T-helper 2 cell treated with Interferon-gamma antibody and Interleukin-4, amounts not matched to agents 5 μg/mL and 100 μg/mL, for 36 hours (primary cell): ENCODE measurements around the gene CFAP157.
"Not testable (repeated sequence)": the region's sequence is repeated elsewhere in the genome, so short reads cannot be mapped to it uniquely, and the experiment has no call there.

ENCODE experiments used
- DNase-seq: peaks from one replicate; pipeline ENCODE4 v3.0.0; 2021; ENCODE audit warnings: low spot score
- H3K27ac Mint-ChIP-seq: one replicate; pipeline ENCODE4 v1.8.0; 2021; ENCODE audit warnings: mild to moderate bottlenecking, mixed read lengths
- H3K27me3 Mint-ChIP-seq: one replicate; pipeline ENCODE4 v1.8.0; 2021; ENCODE audit warnings: low read depth, mixed read lengths
- H3K36me3 Mint-ChIP-seq: one replicate; pipeline ENCODE4 v1.8.0; 2021; ENCODE audit warnings: low read depth, mixed read lengths
- H3K4me1 Mint-ChIP-seq: one replicate; pipeline ENCODE4 v1.8.0; 2021; ENCODE audit warnings: low read depth, mixed read lengths
- H3K4me3 Mint-ChIP-seq: one replicate; pipeline ENCODE4 v1.8.0; 2022; ENCODE audit warnings: mild to moderate bottlenecking, moderate library complexity, mixed read lengths
- H3K9me3 Mint-ChIP-seq: one replicate; pipeline ENCODE4 v1.8.0; 2021; ENCODE audit warnings: mixed read lengths

CFAP157 gene

DNA sequence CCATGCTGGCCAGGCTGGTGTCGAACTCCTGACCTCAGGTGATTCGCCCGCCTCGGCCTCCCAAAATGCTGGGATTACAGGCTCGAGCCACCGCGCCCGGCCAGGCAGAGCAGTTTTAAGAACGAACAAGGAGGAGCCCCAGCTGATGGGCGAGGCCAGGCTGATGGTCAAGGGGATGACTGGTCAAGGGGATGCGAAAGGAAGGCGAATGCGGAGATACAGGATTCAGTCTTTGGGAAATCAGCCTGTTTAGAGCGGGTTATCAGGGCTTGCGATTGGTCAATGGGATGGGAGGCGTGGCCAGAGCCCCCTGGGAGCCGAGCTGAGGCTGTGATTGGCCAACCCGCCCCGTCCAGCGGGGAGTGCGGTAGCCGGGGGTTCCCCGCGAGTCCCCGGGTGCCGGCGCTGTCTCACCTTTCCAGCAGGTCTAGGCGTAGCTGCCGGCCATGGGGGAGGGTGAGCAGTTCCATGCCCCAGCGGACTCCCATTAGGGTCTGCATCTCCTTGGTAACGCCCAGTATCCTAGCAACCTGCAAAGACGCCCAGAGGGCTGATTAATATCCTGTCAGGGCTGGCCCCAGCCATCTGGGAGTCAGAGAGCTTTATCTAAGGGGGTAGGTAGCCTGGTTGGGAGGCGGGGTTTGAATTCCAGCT, 35.8 kb downstream of the CFAP157 start:
- Mint-ChIP-seq H3K36me3 (peaks cover 45% of the 10 kb centered on the region), H3K4me3 (no peak overlapping the region), H3K9me3 (no peaks in the 10 kb centered on the region), H3K4me1 (no peaks in the 10 kb centered on the region), H3K27ac (no peak overlapping the region), H3K27me3 (no peaks in the 10 kb centered on the region)
- DNase-seq, result no peak

DNA sequence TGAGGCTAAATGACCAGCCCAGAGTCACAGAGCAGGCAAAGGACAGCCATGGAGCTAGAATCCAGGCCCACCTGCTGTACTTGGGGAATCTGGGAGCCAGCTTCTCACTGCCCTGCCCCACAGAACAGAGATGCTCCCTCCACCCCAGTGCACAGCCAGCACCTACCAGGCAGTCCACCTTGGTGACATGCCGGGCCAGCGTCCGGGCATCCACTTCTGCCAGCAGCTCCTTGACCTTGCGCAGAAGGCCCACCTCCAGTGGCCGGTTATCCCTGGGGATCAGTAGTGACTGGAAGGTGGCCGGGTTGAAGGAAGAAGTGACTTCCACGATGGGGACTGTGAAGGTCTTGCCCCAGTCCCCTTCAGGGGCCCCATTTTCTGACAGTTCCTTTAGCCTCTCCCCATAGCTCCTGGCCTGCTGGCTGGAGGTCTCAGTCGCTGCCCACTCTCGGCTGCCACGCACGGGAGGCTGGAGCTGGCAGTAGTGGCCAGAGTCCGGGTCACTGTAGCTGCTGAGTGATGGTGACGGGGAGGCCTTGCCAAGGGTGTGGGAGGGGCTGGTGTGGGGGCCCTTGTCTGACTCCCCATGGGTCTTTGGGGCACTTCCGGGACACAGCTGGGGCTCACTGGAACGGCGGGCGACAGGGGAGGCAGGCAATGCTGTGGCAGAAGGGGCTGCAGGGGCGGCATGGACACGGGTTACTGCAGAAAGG, 37.8 kb downstream of the CFAP157 start:
- Mint-ChIP-seq H3K4me1 (no peaks in the 10 kb centered on the region), H3K27ac (no peak overlapping the region), H3K4me3 (no peak overlapping the region), H3K27me3 (no peaks in the 10 kb centered on the region), H3K9me3 (no peaks in the 10 kb centered on the region), H3K36me3 (peaks cover 47% of the 10 kb centered on the region)
- no peak for DNase-seq

DNA sequence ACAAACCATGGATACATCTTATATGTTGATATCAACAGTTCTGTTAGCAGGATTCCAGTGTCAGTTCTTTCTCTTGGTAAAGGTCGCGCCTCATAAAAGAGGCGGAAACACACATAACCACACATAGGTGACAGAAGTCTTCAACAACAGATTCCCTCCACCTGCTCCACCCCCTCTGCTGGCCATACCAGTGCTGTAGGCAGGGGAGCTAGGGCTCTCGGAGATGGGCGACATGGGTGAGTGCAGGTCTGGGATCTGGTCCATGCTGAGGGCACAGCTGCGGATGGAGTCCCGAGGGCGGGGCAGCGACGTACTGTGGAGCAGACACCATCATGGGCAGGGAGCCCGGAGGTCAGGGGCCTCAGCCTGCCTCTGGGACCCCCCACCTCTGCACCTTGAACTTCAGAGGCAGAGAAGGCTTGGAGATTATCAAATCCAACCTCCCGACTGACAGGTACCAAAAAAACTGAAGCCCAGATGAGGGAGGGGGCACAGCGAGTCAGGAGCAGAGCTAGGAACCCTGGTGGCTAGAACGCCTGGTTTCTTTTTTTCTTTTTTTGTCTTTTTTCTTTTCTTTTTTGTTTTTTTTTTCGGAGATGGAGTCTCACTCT, 40.3 kb downstream of the CFAP157 start:
- H3K36me3 Mint-ChIP-seq, result peaks cover 46% of the 10 kb centered on the region

DNA sequence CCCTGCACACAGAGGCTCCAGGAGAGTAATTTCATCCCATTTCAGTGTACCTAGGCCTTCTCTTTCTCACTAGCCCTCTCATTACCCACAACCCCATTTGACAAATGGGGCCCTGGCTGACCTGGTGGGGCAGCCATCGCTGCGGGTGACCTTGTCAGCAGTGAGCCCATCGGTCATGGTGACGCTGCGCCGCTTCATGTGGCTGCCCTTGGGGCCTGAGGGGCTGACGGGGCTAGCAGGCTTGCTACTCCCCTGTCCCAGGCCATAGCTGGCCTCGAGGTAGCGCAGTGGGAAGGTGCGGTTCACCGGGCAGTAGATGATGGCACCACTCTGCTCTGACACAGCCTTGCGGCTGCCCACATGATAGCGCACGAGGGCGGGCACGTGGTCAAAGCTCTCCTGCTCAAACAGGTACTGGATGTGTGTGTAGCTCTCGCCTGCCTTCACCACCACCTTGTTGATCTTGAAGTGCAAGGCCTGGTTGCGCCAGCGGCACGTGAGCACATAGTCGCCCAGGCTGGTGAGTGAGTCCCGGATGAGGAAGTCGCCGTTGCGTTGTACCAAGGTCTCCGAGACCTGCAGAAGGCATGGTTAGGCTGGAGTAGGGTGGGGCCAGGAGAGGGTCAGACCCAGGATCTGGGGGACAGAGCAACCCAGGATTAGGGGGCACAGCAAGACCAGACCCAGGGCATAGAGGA, 42.5 kb downstream of the CFAP157 start:
- Mint-ChIP-seq H3K27me3 (no peaks in the 10 kb centered on the region), H3K27ac (no peak overlapping the region), H3K36me3 (peaks cover 44% of the 10 kb centered on the region), H3K9me3 (no peaks in the 10 kb centered on the region), H3K4me1 (no peaks in the 10 kb centered on the region), H3K4me3 (no peak overlapping the region)
- no peak for DNase-seq

More for the DNA sequence above, 40.3 kb downstream of the CFAP157 start:
- H3K27me3 Mint-ChIP-seq, result no peaks in the 10 kb centered on the region
- DNase-seq, result no peak
- H3K4me3 Mint-ChIP-seq, result no peak overlapping the region
- no peak overlapping the region for H3K27ac Mint-ChIP-seq
- no peaks in the 10 kb centered on the region for H3K4me1 Mint-ChIP-seq
- H3K9me3 Mint-ChIP-seq, result no peaks in the 10 kb centered on the region

DNA sequence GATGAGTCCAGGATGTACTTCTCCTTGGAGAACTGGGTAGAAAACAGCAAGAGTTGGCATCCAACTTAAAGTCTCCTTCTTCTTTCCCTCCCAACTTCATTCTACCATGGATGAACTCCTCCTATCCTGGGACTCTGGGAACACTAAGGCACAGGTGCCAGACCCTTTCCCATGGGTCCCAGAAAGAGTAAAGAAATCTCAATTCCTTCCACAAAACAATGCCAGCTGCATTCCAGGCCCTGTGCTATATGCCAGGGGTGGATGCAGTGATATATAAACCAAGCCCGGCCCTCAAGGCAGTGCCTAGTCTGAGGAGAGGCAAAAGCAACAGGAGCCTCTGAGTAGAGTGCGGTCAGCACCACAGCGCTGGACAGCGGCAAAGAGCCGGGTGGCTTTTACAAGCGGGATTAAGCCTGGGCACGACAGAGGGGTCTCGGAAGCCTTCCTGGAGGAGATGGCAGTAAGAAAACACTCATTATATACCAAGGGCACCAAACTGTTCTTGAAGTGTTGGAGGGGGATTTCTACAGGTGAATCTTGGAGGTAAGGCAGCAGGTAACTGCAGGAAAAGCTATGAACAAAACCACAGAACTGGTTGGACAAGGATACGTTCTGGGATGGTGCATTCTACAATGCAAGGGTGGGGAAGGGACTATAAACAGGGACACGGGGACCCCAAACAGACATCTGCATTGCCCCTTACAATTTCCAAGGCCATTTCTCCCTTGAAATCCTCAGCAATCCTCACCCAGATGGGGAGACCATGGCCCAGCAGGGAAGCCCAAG, 44.7 kb downstream of the CFAP157 start:
- Mint-ChIP-seq H3K4me1 (no peaks in the 10 kb centered on the region), H3K27ac (no peak overlapping the region), H3K4me3 (no peak overlapping the region), H3K27me3 (no peaks in the 10 kb centered on the region), H3K36me3 (peaks cover 38% of the 10 kb centered on the region), H3K9me3 (no peaks in the 10 kb centered on the region)
- no peak for DNase-seq

DNA sequence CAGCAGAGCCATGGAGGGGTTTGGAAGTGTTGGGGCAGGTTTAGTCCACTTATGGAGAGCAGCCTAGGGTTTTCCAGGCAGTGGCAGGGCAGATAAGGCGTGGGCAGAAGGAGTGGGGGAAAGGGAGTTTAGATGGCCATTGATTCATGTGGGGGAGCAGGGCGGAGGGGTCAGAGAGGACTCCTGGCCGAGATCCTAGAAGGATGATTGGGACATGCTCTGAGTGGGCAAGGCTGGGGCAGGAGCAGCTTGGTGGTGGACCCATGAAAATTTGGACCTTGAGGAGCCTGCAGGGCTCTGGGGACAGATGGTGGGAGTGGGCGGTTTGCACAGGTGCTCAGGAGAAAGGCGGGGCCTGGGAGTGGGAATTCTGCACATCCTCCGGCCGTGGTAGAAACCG, 46.4 kb downstream of the CFAP157 start:
- Mint-ChIP-seq H3K9me3 (no peaks in the 10 kb centered on the region), H3K27ac (no peak overlapping the region), H3K36me3 (peaks cover 29% of the 10 kb centered on the region), H3K27me3 (no peaks in the 10 kb centered on the region), H3K4me1 (no peaks in the 10 kb centered on the region), H3K4me3 (no peak overlapping the region)
- no peak for DNase-seq

DNA sequence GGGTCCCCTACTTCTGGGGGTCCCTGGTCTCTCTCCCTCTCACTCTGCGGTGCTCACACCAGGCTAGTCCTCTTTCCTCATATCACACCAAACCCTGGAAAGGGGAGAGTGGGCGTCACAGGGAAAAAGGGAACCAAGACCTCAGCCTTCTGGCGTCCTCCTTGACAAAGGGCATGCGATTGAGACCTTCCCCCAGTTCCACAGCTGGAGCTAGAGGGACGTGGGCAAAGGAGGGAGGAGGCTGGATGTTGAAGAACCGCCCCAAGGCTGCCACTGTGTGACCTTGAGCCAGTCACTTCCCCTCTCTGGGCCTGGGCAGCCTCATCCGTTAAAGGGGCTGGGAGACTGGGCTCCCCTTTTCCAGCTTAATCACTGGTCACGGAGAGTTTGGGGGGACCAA, 46.8 kb downstream of the CFAP157 start:
- no peak overlapping the region for H3K4me3 Mint-ChIP-seq
- H3K27ac Mint-ChIP-seq, result no peak overlapping the region
- H3K27me3 Mint-ChIP-seq, result no peaks in the 10 kb centered on the region
- H3K4me1 Mint-ChIP-seq, result no peaks in the 10 kb centered on the region
- no peaks in the 10 kb centered on the region for H3K9me3 Mint-ChIP-seq
- no peak for DNase-seq
- peaks cover 29% of the 10 kb centered on the region for H3K36me3 Mint-ChIP-seq

DNA sequence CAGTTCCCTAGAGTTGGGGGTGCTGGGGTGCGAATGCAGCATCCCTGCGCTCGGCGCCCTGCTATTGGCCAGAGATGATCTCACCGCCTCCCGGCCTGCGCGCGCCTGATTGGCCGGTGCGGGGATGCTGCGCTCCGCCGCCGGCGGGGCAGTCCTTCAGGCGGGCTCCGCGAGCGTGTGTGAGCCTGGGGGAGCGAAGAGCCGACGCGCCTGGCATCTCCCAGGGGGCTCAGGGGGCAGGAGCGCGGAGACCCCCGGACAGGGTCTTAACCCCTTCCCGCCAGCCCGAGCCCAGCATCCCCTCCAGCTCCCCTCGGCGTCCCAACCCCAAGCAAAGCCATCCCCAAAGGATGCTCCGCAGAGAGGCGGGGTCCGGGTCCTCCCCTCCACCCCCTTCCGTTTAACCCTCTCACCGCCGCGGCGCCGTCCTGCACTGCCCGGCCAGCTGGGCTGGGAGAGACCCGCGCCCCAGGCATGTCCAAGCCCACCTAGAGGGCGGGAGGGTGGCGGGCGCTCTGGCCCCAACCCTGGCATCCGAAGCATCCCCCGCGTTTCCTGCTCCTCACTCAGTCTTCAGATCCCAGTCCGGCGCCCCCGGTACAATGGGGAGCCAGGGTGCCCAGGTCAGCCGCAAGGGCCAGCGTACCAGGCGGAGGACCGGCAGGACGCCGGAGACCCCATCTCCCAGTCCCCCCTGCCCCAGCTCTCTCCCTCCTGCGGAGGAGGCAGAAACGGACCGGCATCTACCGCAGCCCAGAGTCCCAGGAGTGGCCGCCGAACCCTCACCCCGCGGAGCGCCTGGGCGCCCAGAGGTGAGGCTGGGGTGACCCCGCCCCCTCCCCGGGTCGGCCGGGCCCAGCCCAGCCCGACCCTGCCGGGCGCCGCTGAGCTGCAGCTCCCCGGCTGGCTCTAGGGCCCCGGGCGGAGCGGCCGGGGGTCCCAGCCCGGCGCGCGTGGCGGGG, 47.6 kb downstream of the CFAP157 start:
- Mint-ChIP-seq H3K9me3 (no peaks in the 10 kb centered on the region), H3K4me3 (no peak overlapping the region), H3K27ac (no peak overlapping the region), H3K36me3 (peaks cover 26% of the 10 kb centered on the region), H3K4me1 (peaks cover 2% of the 10 kb centered on the region), H3K27me3 (no peaks in the 10 kb centered on the region)
- no peak for DNase-seq

DNA sequence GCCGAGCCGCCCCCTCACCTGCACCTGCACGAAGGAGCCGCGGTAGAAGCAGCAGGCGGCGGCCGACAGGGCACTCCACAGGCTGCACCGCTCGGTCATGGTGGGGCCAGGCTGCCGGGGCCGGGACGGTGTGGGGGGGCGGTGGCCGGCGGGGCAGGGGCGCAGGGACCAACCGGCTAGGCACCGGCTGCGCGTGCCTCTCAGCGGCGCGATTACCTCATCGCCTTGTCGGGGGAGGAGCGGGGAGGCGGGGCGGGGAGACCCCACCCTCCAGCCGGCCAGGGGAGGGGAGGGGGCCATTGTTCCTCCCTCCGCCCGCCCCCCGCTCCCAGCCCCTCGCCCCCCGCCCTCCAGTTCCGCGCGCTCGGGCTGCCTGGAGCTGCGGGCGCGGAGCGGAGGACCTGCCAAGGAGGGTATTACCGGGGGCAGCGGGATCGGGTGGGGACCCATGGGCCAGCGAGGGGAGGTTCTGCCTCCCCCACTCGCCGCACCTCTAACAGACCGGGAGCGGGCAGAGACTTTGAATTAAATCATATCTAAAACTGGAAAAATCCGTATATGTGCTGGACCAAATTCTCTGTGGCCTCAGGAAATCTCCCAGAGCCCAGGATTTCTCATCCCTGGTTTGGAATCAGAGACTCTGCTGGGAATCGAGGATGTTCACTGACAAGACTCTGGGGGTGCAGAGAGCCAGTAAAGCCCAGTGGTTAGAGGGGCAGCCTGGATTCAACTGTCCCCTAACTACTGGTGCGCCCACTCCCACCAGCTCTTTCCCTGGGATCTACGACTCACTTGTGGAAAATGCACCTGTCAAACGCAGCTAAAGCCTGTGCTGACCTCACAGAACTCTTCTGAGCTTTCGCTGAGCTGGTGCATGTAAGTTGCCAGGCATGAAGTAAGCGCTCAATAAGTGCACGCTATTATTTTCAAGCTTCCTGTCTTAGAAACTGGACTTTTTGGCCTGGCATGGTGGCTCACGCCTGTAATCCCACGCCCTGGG, 48.6 kb downstream of the CFAP157 start:
- no peak for DNase-seq
- Mint-ChIP-seq H3K9me3 (no peaks in the 10 kb centered on the region), H3K27me3 (no peaks in the 10 kb centered on the region), H3K36me3 (peaks cover 22% of the 10 kb centered on the region), H3K4me3 (no peak overlapping the region), H3K4me1 (peaks cover 2% of the 10 kb centered on the region), H3K27ac (no peak overlapping the region)

DNA sequence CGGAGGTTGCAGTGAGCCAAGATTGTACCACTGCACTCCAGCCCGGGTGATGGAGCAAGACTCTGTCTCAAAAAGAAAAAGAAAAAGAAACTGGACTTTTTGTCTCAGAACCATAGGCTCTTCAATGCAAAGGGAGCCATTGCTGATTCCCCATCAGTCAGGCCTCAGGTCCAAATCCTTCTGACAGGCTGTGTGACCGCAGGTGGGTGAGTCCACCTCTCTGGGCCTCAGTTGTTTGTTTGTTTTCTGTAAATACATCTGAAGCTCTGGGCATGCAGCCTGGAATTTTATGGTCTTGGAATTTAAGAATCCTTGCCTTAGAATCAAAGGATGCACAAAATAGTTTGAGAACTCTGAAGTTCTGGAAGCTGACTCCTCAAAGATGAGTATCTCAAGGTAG, 49.4 kb downstream of the CFAP157 start:
- no peak overlapping the region for H3K4me3 Mint-ChIP-seq
- H3K27me3 Mint-ChIP-seq, result no peaks in the 10 kb centered on the region
- peaks cover 2% of the 10 kb centered on the region for H3K4me1 Mint-ChIP-seq
- no peak for DNase-seq
- H3K9me3 Mint-ChIP-seq, result no peaks in the 10 kb centered on the region
- peaks cover 18% of the 10 kb centered on the region for H3K36me3 Mint-ChIP-seq
- no peak overlapping the region for H3K27ac Mint-ChIP-seq

DNA sequence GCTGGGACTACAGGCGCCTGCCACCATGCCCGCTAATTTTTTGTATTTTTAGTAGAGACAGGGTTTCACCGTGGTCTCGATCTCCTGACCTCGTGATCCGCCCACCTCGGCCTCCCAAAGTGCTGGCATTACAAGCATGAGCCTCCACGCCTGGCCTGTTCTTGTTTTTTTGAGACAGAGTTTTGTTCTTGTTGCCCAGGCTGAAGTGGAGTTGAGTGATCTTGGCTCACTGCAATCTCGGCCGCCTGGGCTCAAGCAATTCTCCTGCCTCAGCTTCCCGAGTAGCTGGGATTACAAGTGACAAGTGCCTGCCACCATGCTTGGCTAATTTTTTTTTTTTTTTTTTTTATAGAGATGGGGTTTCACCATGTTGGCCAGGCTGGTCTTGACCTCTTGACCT, 50.0 kb downstream of the CFAP157 start:
- H3K36me3 Mint-ChIP-seq, result peaks cover 22% of the 10 kb centered on the region
- H3K27ac Mint-ChIP-seq, H3K27me3 Mint-ChIP-seq, H3K4me1 Mint-ChIP-seq, H3K9me3 Mint-ChIP-seq, DNase-seq, H3K4me3 Mint-ChIP-seq: not testable (repeated sequence)

DNA sequence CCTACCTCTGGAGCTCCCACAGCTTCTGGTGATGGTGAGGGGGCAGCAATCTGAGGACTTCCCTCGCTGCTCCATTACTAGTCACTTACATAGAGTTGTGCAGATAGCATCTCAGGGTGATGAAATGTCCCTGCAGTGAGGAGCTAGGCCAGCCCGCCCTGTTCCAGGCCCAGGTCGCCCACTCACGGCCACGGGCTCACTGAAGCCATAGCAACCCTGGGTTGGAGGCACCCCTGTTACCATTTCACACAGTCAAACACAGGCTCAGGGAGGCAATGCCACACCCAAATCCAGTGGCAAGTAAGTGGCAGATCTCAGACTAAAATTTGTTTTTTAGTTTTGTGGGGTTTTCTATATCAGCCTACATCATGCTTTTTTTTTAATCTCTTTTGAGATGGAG, 52.1 kb downstream of the CFAP157 start:
- H3K27me3 Mint-ChIP-seq, result no peaks in the 10 kb centered on the region
- H3K4me3 Mint-ChIP-seq, result no peak overlapping the region
- H3K9me3 Mint-ChIP-seq, result no peaks in the 10 kb centered on the region
- DNase-seq, result no peak
- H3K27ac Mint-ChIP-seq, result no peak overlapping the region
- peaks cover 3% of the 10 kb centered on the region for H3K4me1 Mint-ChIP-seq
- H3K36me3 Mint-ChIP-seq, result peaks cover 35% of the 10 kb centered on the region
